ENCODE measurements around the gene PPP1R12B. TPM values are rescaled to one million over a fixed set of nuclear protein-coding genes. Genes with fewer than 3 reads are reported as not detected.

PPP1R12B gene
- total and polyA plus RNA-seq, 4 donors = 4.0 to 31.6 (median 9.7) TPM

- Histone ChIP-seq H3K36me3 (ENCODE audit: control insufficient read depth in 4 of 4, insufficient read depth in 3 of 4, low read depth in 1 of 4, low read length in 3 of 4) (no peaks in the 10 kb centered on the region), H3K27ac (ENCODE audit: low read depth in 1 of 2, low read length in 2 of 2) (no peak overlapping the region), H3K4me1 (ENCODE audit: control insufficient read depth in 4 of 4, insufficient read depth in 4 of 4, low read length in 3 of 4) (no peaks in the 10 kb centered on the region), H3K9ac (ENCODE audit: low read depth in 1 of 2, low read length in 2 of 2) (no peak overlapping the region), H3K4me3 (ENCODE audit: low read depth in 1 of 3, low read length in 3 of 3) (no peak overlapping the region), H3K27me3 (ENCODE audit: control insufficient read depth in 4 of 4, insufficient read depth in 4 of 4, low read length in 3 of 4) (no peaks in the 10 kb centered on the region), H3K9me3 (ENCODE audit: control insufficient read depth in 4 of 4, low read length in 3 of 4) (no peaks in the 10 kb centered on the region)
- DNase-seq (ENCODE audit: low spot score) = no peak
- WGBS = 98% methylated on average over 2 of the region's 2 CpGs
- TF ChIP-seq GABPA (IDR thresholded peaks at IDR 0.05 in 1 of 2, conservative IDR thresholded peaks at IDR 0.05 in 1 of 2) (no peak), YY1 (IDR thresholded peaks at IDR 0.05) (no peak), HNF4G (IDR thresholded peaks at IDR 0.05) (no peak)
Measured at GRCh38 chr1:202362212-202362611, 13.7 kb downstream of the PPP1R12B start.

DNA sequence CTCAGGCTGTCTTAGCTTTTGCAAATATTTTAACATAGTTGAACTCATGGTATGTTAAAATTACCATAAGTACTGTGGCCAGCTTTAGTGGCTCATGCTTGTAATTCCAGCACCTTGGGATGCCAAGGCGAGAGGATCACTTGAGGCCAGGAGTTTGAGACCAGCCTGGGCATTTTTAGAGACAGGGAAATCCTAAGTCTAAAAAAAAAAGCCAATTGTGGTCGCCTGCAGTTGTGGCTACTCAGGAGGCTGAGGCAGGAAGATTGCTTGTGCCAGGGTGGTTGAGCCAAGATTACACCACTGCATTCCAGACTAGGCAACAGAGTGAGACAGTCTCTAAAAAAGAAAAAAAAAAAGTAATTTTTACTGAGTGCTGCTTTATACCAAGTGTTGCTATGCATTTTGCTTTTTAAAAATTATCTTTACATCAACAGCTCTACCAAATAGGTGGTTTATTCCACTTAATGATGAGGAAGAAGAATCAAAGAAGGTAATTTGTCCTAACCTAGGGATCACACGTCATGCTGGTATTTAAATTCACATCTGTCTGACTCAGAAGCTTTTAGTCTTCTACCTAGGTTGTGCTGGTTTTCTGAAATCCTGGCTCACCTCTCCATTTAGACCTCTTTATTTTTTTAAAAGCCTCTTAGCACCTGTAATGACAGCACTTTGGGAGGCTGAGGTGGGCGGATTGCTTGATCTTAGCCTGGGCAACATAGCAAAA, 16.8 kb downstream of the PPP1R12B start:
- no peaks in the 10 kb centered on the region for H3K36me3 ChIP-seq (ENCODE audit: control insufficient read depth in 4 of 4, insufficient read depth in 3 of 4, low read depth in 1 of 4, low read length in 3 of 4)
- no peaks in the 10 kb centered on the region for H3K27me3 ChIP-seq (ENCODE audit: control insufficient read depth in 4 of 4, insufficient read depth in 4 of 4, low read length in 3 of 4)
- 92% methylated on average over 4 of the region's 4 CpGs for WGBS
- H3K27ac ChIP-seq (ENCODE audit: low read depth in 1 of 2, low read length in 2 of 2) = no peak overlapping the region
- DNase-seq (ENCODE audit: low spot score) = no peak
- H3K9me3 ChIP-seq (ENCODE audit: control insufficient read depth in 4 of 4, low read length in 3 of 4) = no peaks in the 10 kb centered on the region
- H3K4me3 ChIP-seq (ENCODE audit: low read depth in 1 of 3, low read length in 3 of 3) = no peak overlapping the region
- H3K9ac ChIP-seq (ENCODE audit: low read depth in 1 of 2, low read length in 2 of 2) = no peak overlapping the region
- H3K4me1 ChIP-seq (ENCODE audit: control insufficient read depth in 4 of 4, insufficient read depth in 4 of 4, low read length in 3 of 4) = no peaks in the 10 kb centered on the region
- no peak for TF ChIP-seq ATF3 (IDR thresholded peaks at IDR 0.05)
- no peak for TF ChIP-seq HNF4G (IDR thresholded peaks at IDR 0.05)
- TF ChIP-seq HNF4A (conservative IDR thresholded peaks at IDR 0.05) = no peak
- TF ChIP-seq, protein P1, sequence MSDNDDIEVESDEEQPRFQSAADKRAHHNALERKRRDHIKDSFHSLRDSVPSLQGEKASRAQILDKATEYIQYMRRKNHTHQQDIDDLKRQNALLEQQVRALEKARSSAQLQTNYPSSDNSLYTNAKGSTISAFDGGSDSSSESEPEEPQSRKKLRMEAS (IDR thresholded peaks at IDR 0.05) = no peak
- TF ChIP-seq GABPA (IDR thresholded peaks at IDR 0.05 in 1 of 2, conservative IDR thresholded peaks at IDR 0.05 in 1 of 2) = no peak
- TF ChIP-seq ZBTB33 (IDR thresholded peaks at IDR 0.05) = no peak
- no peak for TF ChIP-seq REST (IDR thresholded peaks at IDR 0.05)
- TF ChIP-seq, protein P2, sequence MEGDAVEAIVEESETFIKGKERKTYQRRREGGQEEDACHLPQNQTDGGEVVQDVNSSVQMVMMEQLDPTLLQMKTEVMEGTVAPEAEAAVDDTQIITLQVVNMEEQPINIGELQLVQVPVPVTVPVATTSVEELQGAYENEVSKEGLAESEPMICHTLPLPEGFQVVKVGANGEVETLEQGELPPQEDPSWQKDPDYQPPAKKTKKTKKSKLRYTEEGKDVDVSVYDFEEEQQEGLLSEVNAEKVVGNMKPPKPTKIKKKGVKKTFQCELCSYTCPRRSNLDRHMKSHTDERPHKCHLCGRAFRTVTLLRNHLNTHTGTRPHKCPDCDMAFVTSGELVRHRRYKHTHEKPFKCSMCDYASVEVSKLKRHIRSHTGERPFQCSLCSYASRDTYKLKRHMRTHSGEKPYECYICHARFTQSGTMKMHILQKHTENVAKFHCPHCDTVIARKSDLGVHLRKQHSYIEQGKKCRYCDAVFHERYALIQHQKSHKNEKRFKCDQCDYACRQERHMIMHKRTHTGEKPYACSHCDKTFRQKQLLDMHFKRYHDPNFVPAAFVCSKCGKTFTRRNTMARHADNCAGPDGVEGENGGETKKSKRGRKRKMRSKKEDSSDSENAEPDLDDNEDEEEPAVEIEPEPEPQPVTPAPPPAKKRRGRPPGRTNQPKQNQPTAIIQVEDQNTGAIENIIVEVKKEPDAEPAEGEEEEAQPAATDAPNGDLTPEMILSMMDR (IDR thresholded peaks at IDR 0.05; ENCODE audit: low read depth, low read length, missing input control) = no peak
- TF ChIP-seq YY1 (IDR thresholded peaks at IDR 0.05) = no peak
- TF ChIP-seq FOXA2 (IDR thresholded peaks at IDR 0.05) = no peak
- no peak for TF ChIP-seq TAF1 (conservative IDR thresholded peaks at IDR 0.05)
- no peak for TF ChIP-seq RXRA (IDR thresholded peaks at IDR 0.05)
- TF ChIP-seq RAD21 (IDR thresholded peaks at IDR 0.05) = no peak
- no peak for TF ChIP-seq FOXA1 (IDR thresholded peaks at IDR 0.05)
- TF ChIP-seq JUND (IDR thresholded peaks at IDR 0.05) = no peak
- no peak for TF ChIP-seq SP1 (IDR thresholded peaks at IDR 0.05)
- no peak for TF ChIP-seq EGR1 (IDR thresholded peaks at IDR 0.05; ENCODE audit: low read depth in 2 of 2)
- TF ChIP-seq NR2F2 (IDR thresholded peaks at IDR 0.05) = no peak

Measured in liver (tissue), 9 donors.